HG03097 (cell line): ENCODE data around the gene INTS6.

Source experiments
- ATAC-seq: cut with Tn5 transposase; IDR thresholded peaks from one replicate; pipeline ENCODE4 v1.9.1; 2021; ENCODE audit not compliant: unreplicated experiment, low FRiP score

INTS6 gene

GRCh38 chr13:51324714-51325420 is 128.0 kb downstream of the INTS6 start:
- no peak for ATAC-seq

DNA sequence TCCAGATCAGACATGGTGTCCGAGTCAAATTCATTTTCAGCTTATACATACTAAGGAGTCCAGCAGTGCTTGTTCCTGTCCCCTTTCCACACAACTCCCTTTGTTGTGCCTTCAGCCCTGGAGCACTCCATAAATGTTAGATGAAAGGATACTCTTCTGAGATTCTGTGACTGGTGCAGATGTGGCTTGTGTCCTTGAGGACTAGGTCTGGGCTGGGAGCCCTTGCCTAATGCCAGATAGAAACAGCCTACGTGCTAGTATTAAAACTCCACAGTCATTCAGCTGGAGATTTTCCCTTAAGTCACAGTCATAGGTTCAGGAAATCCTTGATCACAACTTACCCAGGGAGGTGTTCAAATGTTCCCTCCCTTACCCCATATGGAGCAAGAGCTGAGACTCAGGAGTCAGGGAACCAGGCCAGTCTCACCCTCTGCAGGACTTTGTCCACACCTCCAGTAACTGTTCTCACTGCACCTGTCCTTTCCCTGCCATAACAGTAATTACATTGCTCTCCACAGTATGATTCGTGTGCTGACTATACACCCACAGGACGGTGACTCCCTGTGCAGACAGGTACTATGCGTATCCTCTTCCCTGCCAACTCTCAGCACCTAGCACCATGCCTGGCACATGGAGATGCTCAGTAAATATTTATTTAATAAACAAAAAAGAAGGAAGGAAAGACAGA is 128.9 kb downstream of the INTS6 start:
- ATAC-seq: no peak

DNA sequence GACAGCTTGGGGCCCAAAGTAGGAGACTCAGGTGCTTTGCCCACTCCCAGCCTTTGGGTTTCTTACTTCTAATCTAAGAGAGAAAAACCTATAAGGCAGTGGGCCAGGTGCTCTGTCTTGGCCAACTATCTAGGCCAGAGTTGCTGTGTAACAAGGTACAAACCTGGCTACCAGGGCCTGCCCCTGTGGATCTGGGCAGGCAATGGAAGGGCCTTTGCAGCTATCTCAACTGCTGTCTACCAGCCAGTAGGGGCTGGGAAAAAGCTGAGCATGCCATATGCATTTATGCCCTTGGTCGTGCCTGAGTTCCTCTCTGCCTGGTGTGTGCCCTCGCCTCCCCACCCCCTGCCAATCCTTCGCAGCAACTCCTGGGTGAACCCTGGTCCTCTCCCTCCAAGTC is 130.0 kb downstream of the INTS6 start:
- ATAC-seq: no peak

DNA sequence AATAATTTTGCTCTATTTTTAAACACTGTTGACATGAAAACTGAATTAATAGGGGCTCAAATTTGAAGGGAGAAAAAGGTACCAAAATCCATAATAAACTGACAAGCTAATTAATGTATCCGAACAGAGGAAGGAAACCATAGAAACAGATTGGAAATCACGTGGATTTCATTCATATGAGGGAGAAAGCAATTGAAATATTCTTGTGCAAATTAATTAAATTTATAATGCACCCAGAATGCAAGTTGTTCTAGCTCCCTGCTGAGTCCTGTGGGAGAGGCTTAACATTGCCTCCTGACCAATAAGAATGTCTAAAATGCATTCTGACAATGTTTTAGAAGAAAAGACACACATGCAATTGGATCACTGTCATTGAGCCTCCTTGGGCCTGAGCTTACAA is 131.0 kb downstream of the INTS6 start:
- ATAC-seq: no peak

DNA sequence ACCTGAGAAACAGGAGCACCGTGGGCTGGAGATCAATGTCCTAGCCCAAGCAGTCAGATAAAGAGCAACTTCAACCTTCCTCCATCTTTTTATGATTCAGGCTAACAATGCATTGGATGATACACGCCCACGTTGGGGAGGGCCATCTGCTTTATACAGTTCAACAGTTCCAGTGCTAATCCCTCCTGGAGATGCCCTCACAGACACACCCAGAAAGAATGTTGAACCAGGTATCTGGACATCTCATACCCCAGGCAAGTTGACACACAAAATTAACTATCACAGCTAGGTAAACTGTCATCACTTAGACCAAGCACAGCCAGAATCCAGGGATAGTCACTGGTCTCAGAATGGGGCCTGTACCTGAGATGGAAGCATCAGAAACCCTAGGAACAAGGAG is 134.0 kb downstream of the INTS6 start:
- no peak for ATAC-seq

DNA sequence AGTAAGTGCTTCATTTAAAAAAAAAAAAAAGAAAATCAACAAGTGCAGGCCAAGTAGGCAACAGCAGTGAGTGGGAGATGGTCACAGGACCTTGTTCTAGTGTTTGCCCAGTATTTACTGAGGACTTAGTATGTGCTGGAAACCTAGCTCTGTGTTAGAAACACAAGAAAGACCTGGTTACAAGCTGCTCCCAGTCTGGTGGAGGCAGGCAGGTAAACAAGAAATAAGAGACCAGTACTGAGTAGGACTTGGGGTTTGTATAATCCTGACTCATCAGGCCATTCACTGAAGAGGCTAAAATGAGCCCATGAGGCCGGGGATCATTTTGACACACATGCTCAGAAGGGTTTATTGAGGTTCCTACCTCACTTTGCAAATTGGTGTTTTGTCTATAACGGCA is 134.8 kb downstream of the INTS6 start:
- no peak for ATAC-seq

DNA sequence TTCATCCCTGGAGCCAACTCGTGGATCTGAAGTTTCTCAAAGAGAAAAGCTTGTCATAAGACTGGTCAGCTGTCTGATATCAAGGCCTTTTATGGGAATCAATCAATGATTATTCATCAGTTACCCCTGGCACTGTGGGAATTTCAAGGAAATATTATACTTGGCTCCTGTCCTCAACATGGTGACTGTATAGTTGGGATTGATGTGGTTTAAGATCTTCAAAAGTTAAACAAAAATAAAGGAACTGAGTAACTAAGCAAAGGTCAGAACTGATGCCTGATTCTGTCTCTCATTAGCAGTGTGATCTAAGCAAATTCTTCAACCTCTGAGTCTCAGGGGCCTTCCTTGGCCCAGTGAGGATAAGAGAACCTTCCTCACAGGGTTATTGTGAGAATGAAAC is 135.6 kb downstream of the INTS6 start:
- ATAC-seq: no peak

GRCh38 chr13:51313619-51314018 is 139.2 kb downstream of the INTS6 start:
- no peak for ATAC-seq

DNA sequence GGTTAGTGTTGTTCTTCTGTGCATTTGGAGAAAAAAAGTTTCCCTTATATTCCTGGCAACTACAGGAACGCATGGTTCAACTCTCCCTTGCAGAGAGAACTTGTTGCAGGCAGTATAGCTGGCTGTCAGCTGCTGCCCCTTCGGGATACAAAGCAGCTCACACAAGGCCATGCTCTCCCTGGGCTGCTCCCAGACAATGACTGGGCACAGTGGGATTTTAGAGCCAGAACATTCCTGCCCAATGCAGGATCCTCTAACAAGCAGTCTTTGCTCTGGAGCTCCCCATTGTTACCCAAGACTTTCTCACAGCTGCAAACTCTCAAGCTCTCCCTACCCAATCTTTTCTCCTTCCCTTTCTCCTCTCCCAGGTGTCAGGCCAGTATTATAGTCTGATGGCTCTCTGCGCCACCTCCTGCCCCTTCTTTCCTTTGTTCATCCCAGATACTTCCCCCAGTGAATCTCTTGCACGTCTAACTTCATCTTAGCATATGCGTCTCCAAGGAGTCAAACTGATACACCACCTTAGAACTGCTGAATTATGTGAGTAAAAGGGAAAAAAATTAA is 140.8 kb downstream of the INTS6 start:
- ATAC-seq: no peak
